ENCODE data around the gene HOXD4.

DNA sequence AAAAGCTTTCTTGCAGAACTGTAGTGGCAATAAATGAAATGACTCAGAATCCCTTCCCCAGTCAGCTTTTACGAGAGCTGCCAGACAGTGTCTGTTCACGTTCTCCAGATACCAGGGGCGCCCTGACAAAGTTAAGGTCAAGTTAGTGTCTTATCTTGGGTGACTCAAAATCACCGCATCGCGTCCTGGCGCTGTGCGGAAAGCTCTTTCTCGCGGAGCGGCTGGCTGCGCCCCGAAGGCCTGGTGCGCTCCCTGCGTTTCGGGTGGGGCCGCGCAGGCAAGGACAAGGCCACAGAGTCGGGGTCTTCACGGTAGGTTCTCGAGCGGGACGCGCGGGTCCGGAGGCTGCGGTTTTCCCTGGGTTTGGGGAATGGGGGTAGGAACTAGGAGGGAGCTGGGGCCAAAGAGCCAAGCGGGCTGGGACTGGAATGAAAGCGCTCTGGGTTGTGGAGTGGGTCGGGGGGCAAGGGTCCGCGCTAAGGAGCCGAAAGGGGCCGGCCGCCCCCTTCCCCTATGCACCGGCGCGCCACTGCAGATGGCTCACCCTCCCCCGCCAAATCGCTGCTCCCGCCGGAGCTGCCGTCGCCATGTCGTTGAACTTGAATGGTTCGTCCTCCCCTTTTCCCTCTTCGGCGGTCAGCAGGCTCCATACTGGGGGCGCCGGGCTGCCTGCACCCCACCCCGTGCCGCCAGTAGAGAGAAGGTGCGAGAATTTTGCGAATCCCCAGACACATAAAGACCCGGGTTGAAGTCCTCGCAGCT is 46.9 kb upstream of the HOXD4 start:
- TF ChIP-seq, protein P1, sequence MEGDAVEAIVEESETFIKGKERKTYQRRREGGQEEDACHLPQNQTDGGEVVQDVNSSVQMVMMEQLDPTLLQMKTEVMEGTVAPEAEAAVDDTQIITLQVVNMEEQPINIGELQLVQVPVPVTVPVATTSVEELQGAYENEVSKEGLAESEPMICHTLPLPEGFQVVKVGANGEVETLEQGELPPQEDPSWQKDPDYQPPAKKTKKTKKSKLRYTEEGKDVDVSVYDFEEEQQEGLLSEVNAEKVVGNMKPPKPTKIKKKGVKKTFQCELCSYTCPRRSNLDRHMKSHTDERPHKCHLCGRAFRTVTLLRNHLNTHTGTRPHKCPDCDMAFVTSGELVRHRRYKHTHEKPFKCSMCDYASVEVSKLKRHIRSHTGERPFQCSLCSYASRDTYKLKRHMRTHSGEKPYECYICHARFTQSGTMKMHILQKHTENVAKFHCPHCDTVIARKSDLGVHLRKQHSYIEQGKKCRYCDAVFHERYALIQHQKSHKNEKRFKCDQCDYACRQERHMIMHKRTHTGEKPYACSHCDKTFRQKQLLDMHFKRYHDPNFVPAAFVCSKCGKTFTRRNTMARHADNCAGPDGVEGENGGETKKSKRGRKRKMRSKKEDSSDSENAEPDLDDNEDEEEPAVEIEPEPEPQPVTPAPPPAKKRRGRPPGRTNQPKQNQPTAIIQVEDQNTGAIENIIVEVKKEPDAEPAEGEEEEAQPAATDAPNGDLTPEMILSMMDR (IDR thresholded peaks at IDR 0.05) = no peak
- TF ChIP-seq POLR2A (IDR thresholded peaks at IDR 0.05) = no peak
